HG02678 (cell line): ENCODE measurements around the gene WDFY3.

Source experiments
- ATAC-seq: cut with Tn5 transposase; IDR thresholded peaks from one replicate; pipeline ENCODE4 v1.9.1; 2021; ENCODE audit warnings: mild to moderate bottlenecking, moderate library complexity; ENCODE audit not compliant: unreplicated experiment

Gene WDFY3

GRCh38 chr4:84948056-84948455 is 18.4 kb downstream of the WDFY3 start:
- ATAC-seq = no peak

- ATAC-seq = no peak
These were observed 21.5 kb downstream of the WDFY3 start for GRCh38 chr4:84944947-84945346.

GRCh38 chr4:84940960-84941359 is 25.5 kb downstream of the WDFY3 start:
- no peak for ATAC-seq

GRCh38 chr4:84939113-84939512 is 27.4 kb downstream of the WDFY3 start:
- no peak for ATAC-seq

- no peak for ATAC-seq
These were observed 28.2 kb downstream of the WDFY3 start for GRCh38 chr4:84938316-84938715.

GRCh38 chr4:84937381-84937977 is 29.0 kb downstream of the WDFY3 start:
- no peak for ATAC-seq

- ATAC-seq = no peak
These were observed 30.4 kb downstream of the WDFY3 start for GRCh38 chr4:84936123-84936522.

- no peak for ATAC-seq
These were observed 34.0 kb downstream of the WDFY3 start for GRCh38 chr4:84932462-84932861.

GRCh38 chr4:84931961-84932360 is 34.5 kb downstream of the WDFY3 start:
- ATAC-seq = no peak

- no peak for ATAC-seq
These were observed 35.2 kb downstream of the WDFY3 start for GRCh38 chr4:84931274-84931673.

- ATAC-seq = no peak
These were observed 38.4 kb downstream of the WDFY3 start for GRCh38 chr4:84928089-84928488.

GRCh38 chr4:84927428-84927827 is 39.1 kb downstream of the WDFY3 start:
- no peak for ATAC-seq

- no peak for ATAC-seq
These were observed 40.9 kb downstream of the WDFY3 start for GRCh38 chr4:84925558-84925957.

- ATAC-seq = no peak
These were observed 42.1 kb downstream of the WDFY3 start for GRCh38 chr4:84924434-84924833.

GRCh38 chr4:84920617-84921016 is 45.9 kb downstream of the WDFY3 start:
- no peak for ATAC-seq

- no peak for ATAC-seq
These were observed 48.5 kb downstream of the WDFY3 start for GRCh38 chr4:84917869-84918600.

- ATAC-seq = no peak
These were observed 49.2 kb downstream of the WDFY3 start for GRCh38 chr4:84917086-84917821.

GRCh38 chr4:84916227-84916626 is 50.3 kb downstream of the WDFY3 start:
- ATAC-seq = no peak

GRCh38 chr4:84915396-84915780 is 51.1 kb downstream of the WDFY3 start:
- no peak for ATAC-seq

GRCh38 chr4:84914686-84915395 is 51.6 kb downstream of the WDFY3 start:
- ATAC-seq = no peak

- ATAC-seq = no peak
These were observed 53.3 kb downstream of the WDFY3 start for GRCh38 chr4:84913176-84913575.
